ENCODE results near the gene CDH3.

DNA sequence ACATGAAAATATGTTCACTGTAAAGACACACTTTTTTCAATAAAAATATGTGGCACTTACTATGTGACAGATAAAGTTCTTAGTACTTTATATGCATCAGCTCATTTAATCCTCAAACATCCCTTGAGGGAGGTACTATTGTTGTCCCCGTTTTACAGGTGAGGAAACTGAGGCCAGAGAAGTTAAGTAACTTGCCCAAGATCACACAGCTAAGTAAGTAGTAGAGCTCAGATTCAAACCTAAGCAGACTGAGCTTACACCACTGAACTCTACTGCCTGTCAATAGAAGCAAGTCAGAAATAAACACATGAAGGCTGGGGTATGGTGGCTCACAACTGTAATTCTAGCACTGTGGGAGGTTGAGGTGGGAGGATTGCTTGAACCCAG is 13.9 kb downstream of the CDH3 start:
- TF ChIP-seq POLR2A (IDR thresholded peaks at IDR 0.05; ENCODE audit: low read length) (no peak), GATA1 (IDR thresholded peaks at IDR 0.05; ENCODE audit: low read depth, low read length) (no peak)
